ENCODE measurements around the gene ELP6. TPM values are rescaled to one million over a fixed set of nuclear protein-coding genes. Genes with fewer than 3 reads are reported as not detected.

Gene ELP6
- total and polyA plus RNA-seq, 4 donors: 18.8 to 21.4 (median 19.5) TPM

Small RNA genes lying within 50 kb of the gene (small RNA-seq; reads per million reads assigned to genes)
- not detected for gene AC099778.2
- gene RN7SL870P: not detected

Other genes starting within 250 kb of the ELP6 start
- 1 to 10 TPM; 2.3 to 2.5 TPM for gene KIF9, start 230.9 kb downstream of the ELP6 start, total RNA-seq
- gene KIF9, start 230.9 kb downstream of the ELP6 start, polyA plus RNA-seq: 1 to 10 TPM; 3.8 to 4.5 TPM
- gene KLHL18, start 230.8 kb downstream of the ELP6 start, total RNA-seq: 10 to 100 TPM in 1 of 2 donors, 1 to 10 TPM in 1; 9.3 to 12.6 TPM
- gene KLHL18, start 230.8 kb downstream of the ELP6 start, polyA plus RNA-seq: 10 to 100 TPM in 1 of 2 donors, 1 to 10 TPM in 1; 3.5 to 11.2 TPM
- gene PTPN23, start 132.7 kb downstream of the ELP6 start, total RNA-seq: 10 to 100 TPM; 10.6 to 84.4 TPM
- gene PTPN23, start 132.7 kb downstream of the ELP6 start, polyA plus RNA-seq: 10 to 100 TPM in 1 of 2 donors, 1 to 10 TPM in 1; 3.8 to 12.4 TPM
- 10 to 100 TPM; 56.2 to 84.8 TPM for gene SCAP, start 37.8 kb downstream of the ELP6 start, total RNA-seq
- gene SCAP, start 37.8 kb downstream of the ELP6 start, polyA plus RNA-seq: 10 to 100 TPM; 25.9 to 62.4 TPM
- under 1 TPM; 0.25 to 0.33 TPM for gene CSPG5, start 65.2 kb upstream of the ELP6 start, total RNA-seq
- under 1 TPM in 1 of 2 donors, not detected in 1; 0.42 TPM for gene CSPG5, start 65.2 kb upstream of the ELP6 start, polyA plus RNA-seq

Data from liver (tissue), 5 donors.